Left ventricle myocardium inferior (tissue), 1 donor: ENCODE results near the gene SF1. TPM values are rescaled to one million over a fixed set of nuclear protein-coding genes. Genes with fewer than 3 reads are reported as not detected.

Experiments
- DNase-seq: peaks from one replicate; pipeline ENCODE4 v3.0.0-alpha.2; 2020
- H3K27ac ChIP-seq: fragments of 200-600 bp; replicated peaks from 2 replicates; pipeline ENCODE4 v1.8.0; 2021
- H3K27me3 ChIP-seq: fragments of 200-600 bp; 2 replicates; pipeline ENCODE4 v1.8.0; 2021; ENCODE audit warnings: low read depth
- H3K36me3 ChIP-seq: fragments of 200-600 bp; 2 replicates; pipeline ENCODE4 v1.8.0; 2021
- H3K4me1 ChIP-seq: fragments of 200-600 bp; 2 replicates; pipeline ENCODE4 v1.8.0; 2021
- H3K4me3 ChIP-seq: fragments of 200-600 bp; 2 replicates; pipeline ENCODE4 v1.8.0; 2021; ENCODE audit warnings: mild to moderate bottlenecking, moderate library complexity
- H3K9me3 ChIP-seq: fragments of 200-600 bp; replicated peaks from 2 replicates; pipeline ENCODE4 v1.8.0; 2021
- CTCF ChIP-seq: fragments of 200-600 bp; IDR thresholded peaks from 2 replicates; pipeline ENCODE4 v1.8.0; 2021; ENCODE audit warnings: antibody characterized with exemption, mild to moderate bottlenecking, borderline replicate concordance
- intact Hi-C: fragments of 100-400 bp; cut with micrococcal nuclease; formaldehyde crosslinking; loops from one replicate; pipeline ENCODE4 v1.11.0; 2022
- total RNA-seq: library from RNA; stranded (reverse); fragmentation: NEBNext Ultra II Directional; extraction: Animal tissue kit (Norgen Biotek cat#: 25700); gene quantifications from one replicate; pipeline ENCODE4 v1.2.1, GENCODE V29; 2021
- donor health status: DM: no; HTN: yes; CAD: no; lungs with severe emphysema.

The SF1 gene
- total RNA-seq, 1 donor from 2014 or later = 188 TPM

- DNase-seq = no peak
- peaks cover 98% of the 10 kb centered on the region for H3K27me3 ChIP-seq
- intact Hi-C loops = no loop called here
- no peak overlapping the region for H3K4me3 ChIP-seq
- no peak for TF ChIP-seq CTCF
- H3K36me3 ChIP-seq = no peaks in the 10 kb centered on the region
- no peaks in the 10 kb centered on the region for H3K9me3 ChIP-seq
- H3K4me1 ChIP-seq = peaks cover 2% of the 10 kb centered on the region
- no peak overlapping the region for H3K27ac ChIP-seq
These were observed 60.1 kb downstream of the SF1 start for GRCh38 chr11:64718084-64718779.

- Histone ChIP-seq H3K9me3 (no peaks in the 10 kb centered on the region), H3K4me3 (no peak overlapping the region), H3K27ac (no peak overlapping the region), H3K36me3 (no peaks in the 10 kb centered on the region), H3K4me1 (peaks cover 4% of the 10 kb centered on the region), H3K27me3 (peaks cover 100% of the 10 kb centered on the region)
- intact Hi-C loops = no loop called here
- TF ChIP-seq CTCF = no peak
- DNase-seq = no peak
These were observed 61.1 kb downstream of the SF1 start for GRCh38 chr11:64717268-64717578.

GRCh38 chr11:64716473-64717267 lies 61.7 kb downstream of the SF1 start:
- intact Hi-C loops = no loop called here
- peaks cover 4% of the 10 kb centered on the region for H3K4me1 ChIP-seq
- no peak overlapping the region for H3K4me3 ChIP-seq
- peaks cover 100% of the 10 kb centered on the region for H3K27me3 ChIP-seq
- no peak for TF ChIP-seq CTCF
- H3K9me3 ChIP-seq = no peaks in the 10 kb centered on the region
- no peaks in the 10 kb centered on the region for H3K36me3 ChIP-seq
- no peak for DNase-seq
- no peak overlapping the region for H3K27ac ChIP-seq

- DNase-seq = no peak
- H3K27me3 ChIP-seq = peaks cover 100% of the 10 kb centered on the region
- intact Hi-C loops = no loop called here
- H3K4me3 ChIP-seq = no peak overlapping the region
- no peaks in the 10 kb centered on the region for H3K36me3 ChIP-seq
- H3K4me1 ChIP-seq = peaks cover 7% of the 10 kb centered on the region
- TF ChIP-seq CTCF = no peak
- no peaks in the 10 kb centered on the region for H3K9me3 ChIP-seq
- no peak overlapping the region for H3K27ac ChIP-seq
These were observed 62.4 kb downstream of the SF1 start for GRCh38 chr11:64715756-64716472.

GRCh38 chr11:64715110-64715509 lies 63.2 kb downstream of the SF1 start:
- no peak for TF ChIP-seq CTCF
- H3K36me3 ChIP-seq = no peaks in the 10 kb centered on the region
- no peak for DNase-seq
- H3K27me3 ChIP-seq = peaks cover 100% of the 10 kb centered on the region
- no peak overlapping the region for H3K27ac ChIP-seq
- no peaks in the 10 kb centered on the region for H3K9me3 ChIP-seq
- no peak overlapping the region for H3K4me3 ChIP-seq
- intact Hi-C loops = no loop called here
- peaks cover 8% of the 10 kb centered on the region for H3K4me1 ChIP-seq
